Liver (tissue), 3 donors: Measurements from ENCODE around the gene CCDC88C.

Experiments
- ATF3 ChIP-seq: IDR thresholded peaks from 2 replicates; pipeline ENCODE4 v1.6.1; 2016; ENCODE audit warnings: antibody characterized with exemption
- CTCF ChIP-seq: fragments of 150-350 bp; IDR thresholded peaks from 2 replicates; pipeline ENCODE4 v1.5.1; 2017; ENCODE audit warnings: improper control_type of control experiment, low read depth, low read length; ENCODE audit not compliant: missing input control
- FOXA1 ChIP-seq: IDR thresholded peaks from 2 replicates; pipeline ENCODE4 v1.6.1; 2016; ENCODE audit warnings: antibody characterized with exemption
- HNF4G ChIP-seq: IDR thresholded peaks from 2 replicates; pipeline ENCODE4 v1.6.1; 2016; ENCODE audit warnings: antibody characterized with exemption
- JUND ChIP-seq, 2 donors: IDR thresholded peaks; 2 replicates each; pipeline ENCODE4 v1.6.1; 2016; ENCODE audit warnings: antibody characterized with exemption in 2 of 2
- NR2F2 ChIP-seq: IDR thresholded peaks from 2 replicates; pipeline ENCODE4 v1.6.1; 2016; ENCODE audit warnings: antibody characterized with exemption
- RAD21 ChIP-seq, 2 donors: IDR thresholded peaks; 2 replicates each; pipeline ENCODE4 v1.6.1; 2016; ENCODE audit warnings: antibody characterized with exemption in 2 of 2, mild to moderate bottlenecking in 2 of 2
- RXRA ChIP-seq, 2 donors: IDR thresholded peaks; 2 replicates each; pipeline ENCODE4 v1.6.1; 2017 to 2018; ENCODE audit warnings: antibody characterized with exemption in 2 of 2, mild to moderate bottlenecking in 1 of 2
- SP1 ChIP-seq: IDR thresholded peaks from 2 replicates; pipeline ENCODE4 v1.6.1; 2018; ENCODE audit warnings: antibody characterized with exemption, mild to moderate bottlenecking
- TAF1 ChIP-seq: conservative IDR thresholded peaks from 2 replicates; pipeline ENCODE4 v1.6.1; 2016; ENCODE audit warnings: antibody characterized with exemption, mild to moderate bottlenecking
- YY1 ChIP-seq: IDR thresholded peaks from 2 replicates; pipeline ENCODE4 v1.6.1; 2016; ENCODE audit warnings: antibody characterized with exemption, mild to moderate bottlenecking
- ZBTB33 ChIP-seq: IDR thresholded peaks from 2 replicates; pipeline ENCODE4 v1.6.1; 2016; ENCODE audit warnings: antibody characterized with exemption
- TF ChIP-seq, protein P1 (sequence below): IDR thresholded peaks from 2 replicates; pipeline ENCODE4 v1.6.1; 2016; ENCODE audit warnings: antibody characterized with exemption
- TF ChIP-seq, protein P2 (sequence below): IDR thresholded peaks from 2 replicates; pipeline ENCODE4 v1.6.1; 2016; ENCODE audit warnings: antibody characterized with exemption, mild to moderate bottlenecking
- donor health status: healthy.
- donor health status: healthy.

DNA sequence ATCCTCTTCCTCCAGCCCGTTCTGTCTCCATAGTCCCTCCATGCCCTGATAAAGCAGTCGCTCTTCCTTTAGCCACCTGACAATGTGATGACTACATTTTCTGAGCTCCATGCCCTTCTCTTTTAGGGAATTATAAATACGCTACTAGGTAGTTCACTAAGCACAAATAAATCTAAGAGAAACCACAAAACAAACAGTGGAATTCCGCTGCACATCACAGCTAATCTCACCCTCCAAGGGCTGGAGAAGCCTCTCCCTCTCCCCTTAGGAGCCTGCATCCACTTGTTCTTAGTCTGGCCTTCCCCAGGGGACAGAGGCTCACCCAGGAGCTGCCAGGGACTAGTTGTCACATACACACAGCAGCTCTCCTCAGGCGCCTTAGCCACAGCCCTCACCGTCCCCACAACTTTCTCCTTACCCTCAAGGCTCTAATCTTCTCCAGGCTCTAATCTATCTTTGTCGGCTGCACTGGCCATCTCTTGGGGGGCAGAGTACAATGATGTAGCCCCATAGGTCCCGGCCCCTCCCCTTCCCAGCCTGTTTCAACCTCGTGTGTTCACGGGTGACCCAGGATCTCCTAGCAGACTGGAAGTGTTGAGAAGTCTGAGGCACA, 117.2 kb downstream of the CCDC88C start:
- no peak for TF ChIP-seq CTCF
- no peak for TF ChIP-seq TAF1
- TF ChIP-seq RXRA (IDR thresholded peaks at IDR 0.05), result no peak
- TF ChIP-seq ZBTB33, result no peak
- TF ChIP-seq ATF3, result no peak
- no peak for TF ChIP-seq SP1
- TF ChIP-seq RAD21 (IDR thresholded peaks at IDR 0.05), result no peak
- TF ChIP-seq, protein P1, sequence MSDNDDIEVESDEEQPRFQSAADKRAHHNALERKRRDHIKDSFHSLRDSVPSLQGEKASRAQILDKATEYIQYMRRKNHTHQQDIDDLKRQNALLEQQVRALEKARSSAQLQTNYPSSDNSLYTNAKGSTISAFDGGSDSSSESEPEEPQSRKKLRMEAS, result no peak
- no peak for TF ChIP-seq HNF4G
- TF ChIP-seq JUND (IDR thresholded peaks at IDR 0.05), result no peak
- TF ChIP-seq NR2F2, result no peak
- TF ChIP-seq YY1, result no peak
- TF ChIP-seq, protein P2, sequence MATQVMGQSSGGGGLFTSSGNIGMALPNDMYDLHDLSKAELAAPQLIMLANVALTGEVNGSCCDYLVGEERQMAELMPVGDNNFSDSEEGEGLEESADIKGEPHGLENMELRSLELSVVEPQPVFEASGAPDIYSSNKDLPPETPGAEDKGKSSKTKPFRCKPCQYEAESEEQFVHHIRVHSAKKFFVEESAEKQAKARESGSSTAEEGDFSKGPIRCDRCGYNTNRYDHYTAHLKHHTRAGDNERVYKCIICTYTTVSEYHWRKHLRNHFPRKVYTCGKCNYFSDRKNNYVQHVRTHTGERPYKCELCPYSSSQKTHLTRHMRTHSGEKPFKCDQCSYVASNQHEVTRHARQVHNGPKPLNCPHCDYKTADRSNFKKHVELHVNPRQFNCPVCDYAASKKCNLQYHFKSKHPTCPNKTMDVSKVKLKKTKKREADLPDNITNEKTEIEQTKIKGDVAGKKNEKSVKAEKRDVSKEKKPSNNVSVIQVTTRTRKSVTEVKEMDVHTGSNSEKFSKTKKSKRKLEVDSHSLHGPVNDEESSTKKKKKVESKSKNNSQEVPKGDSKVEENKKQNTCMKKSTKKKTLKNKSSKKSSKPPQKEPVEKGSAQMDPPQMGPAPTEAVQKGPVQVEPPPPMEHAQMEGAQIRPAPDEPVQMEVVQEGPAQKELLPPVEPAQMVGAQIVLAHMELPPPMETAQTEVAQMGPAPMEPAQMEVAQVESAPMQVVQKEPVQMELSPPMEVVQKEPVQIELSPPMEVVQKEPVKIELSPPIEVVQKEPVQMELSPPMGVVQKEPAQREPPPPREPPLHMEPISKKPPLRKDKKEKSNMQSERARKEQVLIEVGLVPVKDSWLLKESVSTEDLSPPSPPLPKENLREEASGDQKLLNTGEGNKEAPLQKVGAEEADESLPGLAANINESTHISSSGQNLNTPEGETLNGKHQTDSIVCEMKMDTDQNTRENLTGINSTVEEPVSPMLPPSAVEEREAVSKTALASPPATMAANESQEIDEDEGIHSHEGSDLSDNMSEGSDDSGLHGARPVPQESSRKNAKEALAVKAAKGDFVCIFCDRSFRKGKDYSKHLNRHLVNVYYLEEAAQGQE, result no peak
- no peak for TF ChIP-seq FOXA1
